Esophagus (tissue), 2 donors: ENCODE results near the gene SLC35F3. TPM values are rescaled to one million over a fixed set of nuclear protein-coding genes. Genes with fewer than 3 reads are reported as not detected.
A peak's percentile ranks its signal among the peaks of the same experiment; 100 is the strongest.
"Not testable (repeated sequence)": the region's sequence is repeated elsewhere in the genome, so short reads cannot be mapped to it uniquely, and the experiment has no call there.

Experiments
- H3K27ac ChIP-seq, 2 donors: one replicate each; pipeline ENCODE4 v1.5.1; 2013; ENCODE audit warnings: low read depth in 2 of 2, mild to moderate bottlenecking in 2 of 2, inconsistent platforms in 1 of 2, low read length in 1 of 2, moderate library complexity in 1 of 2
- H3K27me3 ChIP-seq, 2 donors: one replicate each; pipeline ENCODE4 v1.6.1; 2013; ENCODE audit warnings: low read length in 2 of 2, control low read depth in 1 of 2, mild to moderate bottlenecking in 1 of 2; ENCODE audit not compliant: insufficient read depth in 2 of 2, control insufficient read depth in 1 of 2
- H3K36me3 ChIP-seq, 2 donors: one replicate each; pipeline ENCODE4 v1.6.1; 2013; ENCODE audit warnings: low read length in 1 of 2; ENCODE audit not compliant: control insufficient read depth in 2 of 2, insufficient read depth in 2 of 2
- H3K4me1 ChIP-seq, 2 donors: one replicate each; pipeline ENCODE4 v1.6.1; 2013; ENCODE audit warnings: low read length in 1 of 2; ENCODE audit not compliant: control insufficient read depth in 2 of 2, insufficient read depth in 2 of 2
- H3K4me3 ChIP-seq, 2 donors: one replicate each; pipeline ENCODE4 v1.5.1; 2013; ENCODE audit warnings: low read length in 2 of 2, mild to moderate bottlenecking in 2 of 2, low read depth in 1 of 2, moderate library complexity in 1 of 2
- H3K9me3 ChIP-seq, 2 donors: one replicate each; pipeline ENCODE4 v1.6.1; 2013; ENCODE audit warnings: mild to moderate bottlenecking in 2 of 2, low read depth in 1 of 2, low read length in 1 of 2, moderate library complexity in 1 of 2; ENCODE audit not compliant: control insufficient read depth in 2 of 2, insufficient read depth in 1 of 2
- WGBS, 2 donors: extraction: QIAGEN DNeasy Blood & Tissue Kit; methylation state at CpG; one replicate each; pipeline ENCODE4 v1.1.7; 2013; 5-methylcytosine and 5-hydroxymethylcytosine counted together
- polyA plus RNA-seq, 2 donors: library from polyadenylated mRNA; stranded (reverse); fragments of 200-250 nt; gene quantifications; one replicate each; pipeline ENCODE4 v1.2.3, GENCODE V29; 2013
- donor health status: healthy with polysubstance abuse.
- donor health status: Bipolar disorder and iron deficiency.

The SLC35F3 gene
- polyA plus RNA-seq, 2 donors = 0.24 to 0.69 TPM

DNA sequence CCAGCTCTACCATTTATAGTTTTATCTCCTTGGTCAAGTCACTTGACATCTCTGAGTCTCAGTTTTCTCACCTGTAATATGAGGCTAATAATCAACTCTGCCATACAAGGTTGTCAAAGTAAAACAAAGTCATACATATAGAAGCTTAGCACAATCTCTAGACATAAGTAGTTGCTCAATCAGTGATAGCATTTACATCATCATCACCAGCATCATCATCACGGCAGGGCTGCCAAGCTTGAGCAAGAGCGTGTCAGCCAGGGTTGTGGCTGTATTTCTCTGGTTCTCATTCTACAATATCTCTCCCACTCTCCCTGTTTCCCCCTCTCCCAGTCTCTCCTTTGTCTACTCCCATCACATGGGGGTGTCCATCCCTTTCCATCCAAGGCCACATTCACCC is 427.0 kb downstream of the SLC35F3 start:
- no peak overlapping the region for H3K4me3 ChIP-seq
- WGBS, 2 donors = 70 to 81% methylated on average over 2 of the region's 2 CpGs

DNA sequence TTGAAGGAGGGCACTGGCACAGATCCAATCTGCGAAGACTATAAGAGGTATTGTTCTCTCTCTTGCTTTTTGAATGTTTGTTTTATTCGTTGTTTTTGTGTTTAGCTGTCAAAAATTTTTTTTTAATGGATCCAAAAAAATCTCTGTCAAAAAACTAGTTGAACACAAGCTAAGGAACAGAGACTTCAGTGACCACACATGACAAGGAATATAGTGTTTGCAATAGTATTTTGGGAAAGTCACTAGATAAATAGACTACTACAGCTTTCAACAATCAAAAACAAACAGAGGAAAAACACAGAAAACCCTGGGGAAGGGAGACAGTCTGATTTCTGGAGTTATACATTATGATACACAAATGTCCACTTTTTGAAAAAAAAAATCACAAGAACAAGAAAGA is 431.9 kb downstream of the SLC35F3 start:
- Histone ChIP-seq H3K4me1 (no peaks in the 10 kb centered on the region), H3K9me3 (no peaks in the 10 kb centered on the region), H3K27ac (no peak overlapping the region), H3K27me3 (no peaks in the 10 kb centered on the region), H3K4me3 (no peak overlapping the region), H3K36me3 (no peaks in the 10 kb centered on the region)
- 80 to 81% methylated on average over 2 of the region's 2 CpGs for WGBS, 2 donors

More for the DNA sequence above, 427.0 kb downstream of the SLC35F3 start:
- Histone ChIP-seq H3K4me1 (no peaks in the 10 kb centered on the region), H3K36me3 (no peaks in the 10 kb centered on the region), H3K27ac (no peak overlapping the region), H3K9me3 (no peaks in the 10 kb centered on the region), H3K27me3 (no peaks in the 10 kb centered on the region)

DNA sequence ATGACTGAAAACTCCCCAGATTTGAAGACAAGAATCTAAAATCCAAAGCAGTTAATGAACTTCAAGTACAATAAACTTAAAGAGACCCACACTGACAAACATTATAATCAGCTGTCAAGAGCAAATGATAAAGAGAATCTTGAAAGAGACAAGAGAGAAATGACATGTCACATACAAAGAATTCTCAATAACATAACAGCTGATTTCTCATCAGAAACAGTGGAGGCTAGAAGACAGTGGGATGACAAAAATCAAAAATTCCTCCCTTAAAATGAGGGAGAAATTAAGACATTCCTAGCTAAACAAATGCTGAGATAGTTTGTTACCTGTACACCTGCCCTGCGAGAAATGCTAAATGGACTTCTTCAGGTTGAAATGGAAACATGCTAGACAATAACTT is 432.8 kb downstream of the SLC35F3 start:
- no peak overlapping the region for H3K4me3 ChIP-seq
- no peak overlapping the region for H3K27ac ChIP-seq
- H3K4me1 ChIP-seq = no peaks in the 10 kb centered on the region
- no peaks in the 10 kb centered on the region for H3K27me3 ChIP-seq
- no peaks in the 10 kb centered on the region for H3K36me3 ChIP-seq
- WGBS, 2 donors = 91 to 94% methylated on average over 1 of the region's 1 CpG
- no peaks in the 10 kb centered on the region for H3K9me3 ChIP-seq

- H3K27ac ChIP-seq = no peak overlapping the region
- no peaks in the 10 kb centered on the region for H3K9me3 ChIP-seq
- no peak overlapping the region for H3K4me3 ChIP-seq
- 91 to 97% methylated on average over 2 of the region's 2 CpGs for WGBS, 2 donors
- no peaks in the 10 kb centered on the region for H3K27me3 ChIP-seq
- no peaks in the 10 kb centered on the region for H3K36me3 ChIP-seq
- no peaks in the 10 kb centered on the region for H3K4me1 ChIP-seq
Observed at GRCh38 chr1:234340528-234340927, 436.1 kb downstream of the SLC35F3 start.

DNA sequence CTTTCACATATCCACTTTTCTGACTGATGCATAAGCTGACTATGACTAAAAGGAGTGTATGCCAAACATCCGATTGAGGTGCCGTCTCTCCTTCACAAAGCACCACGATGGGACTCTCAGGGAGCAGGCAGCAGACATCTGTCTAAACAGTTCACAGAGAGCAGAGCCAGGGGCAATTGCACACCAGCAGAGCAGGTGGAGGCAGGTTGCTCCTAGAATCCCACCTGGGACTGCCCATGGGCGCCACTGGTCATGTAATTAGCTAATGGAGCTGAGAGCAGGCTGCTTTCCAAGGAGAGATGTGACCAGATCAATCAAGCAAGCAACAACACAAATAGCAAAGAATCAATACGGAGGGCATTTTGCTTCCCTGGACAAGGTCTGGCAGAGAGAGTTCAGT is 438.3 kb downstream of the SLC35F3 start:
- Histone ChIP-seq H3K27me3 (no peaks in the 10 kb centered on the region), H3K4me1 (no peaks in the 10 kb centered on the region), H3K36me3 (no peaks in the 10 kb centered on the region), H3K4me3 (no peak overlapping the region), H3K27ac (no peak overlapping the region), H3K9me3 (no peaks in the 10 kb centered on the region)
- WGBS, 2 donors = 46 to 64% methylated on average over 5 of the region's 5 CpGs

- Histone ChIP-seq H3K36me3 (no peaks in the 10 kb centered on the region), H3K4me1 (no peaks in the 10 kb centered on the region), H3K27ac (no peak overlapping the region), H3K4me3 (no peak overlapping the region), H3K9me3 (no peaks in the 10 kb centered on the region), H3K27me3 (no peaks in the 10 kb centered on the region)
- WGBS, 2 donors = 94 to 96% methylated on average over 1 of the region's 1 CpG
Observed at GRCh38 chr1:234345237-234345636, 440.8 kb downstream of the SLC35F3 start.

GRCh38 chr1:234348964-234349363 is 444.5 kb downstream of the SLC35F3 start:
- H3K27me3 ChIP-seq = peaks cover 0 to 2% of the 10 kb centered on the region in 2 donors
- H3K4me1 ChIP-seq = no peaks in the 10 kb centered on the region
- H3K9me3 ChIP-seq = peaks cover 0 to 2% of the 10 kb centered on the region in 2 donors
- no peak overlapping the region for H3K4me3 ChIP-seq
- no peaks in the 10 kb centered on the region for H3K36me3 ChIP-seq
- 69% methylated on average over 4 of the region's 4 CpGs for WGBS, 2 donors
- H3K27ac ChIP-seq = no peak overlapping the region

DNA sequence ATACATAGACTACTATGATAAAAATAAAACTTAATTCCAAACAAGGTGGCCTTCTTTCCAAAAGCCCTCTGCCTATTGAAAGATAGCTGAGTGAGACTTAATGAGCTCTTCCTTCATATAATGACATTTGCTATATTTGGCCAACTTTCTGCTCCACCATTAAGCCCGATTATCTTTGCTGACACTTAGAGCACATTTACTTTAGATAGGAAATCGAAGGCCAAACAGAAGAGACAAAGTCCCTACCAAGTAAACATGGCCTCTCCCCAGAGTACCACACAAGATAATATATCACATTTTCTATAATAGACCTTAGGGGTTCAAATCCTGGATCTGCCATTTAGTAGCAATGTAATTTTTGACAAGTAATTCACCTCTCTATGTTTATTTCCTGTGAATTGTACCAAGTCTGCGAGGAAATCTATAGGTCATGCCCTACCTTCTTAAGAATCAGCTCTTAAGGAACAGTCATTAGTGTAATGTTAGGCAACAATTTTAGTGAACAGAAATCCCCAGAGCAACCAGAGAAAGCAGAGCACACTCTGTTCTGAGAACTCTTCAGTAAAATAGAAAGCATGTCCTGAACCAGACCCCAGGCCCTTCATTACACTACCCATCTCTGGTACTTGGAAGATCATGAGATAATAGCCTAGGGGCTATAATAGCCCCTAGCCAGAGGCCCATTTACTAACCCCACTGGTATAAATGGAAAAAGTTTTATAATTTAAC is 451.5 kb downstream of the SLC35F3 start:
- H3K9me3 ChIP-seq = peaks cover 0 to 2% of the 10 kb centered on the region in 2 donors
- 59 to 71% methylated on average over 3 of the region's 3 CpGs for WGBS, 2 donors
- no peak overlapping the region for H3K4me3 ChIP-seq
- no peak overlapping the region for H3K27ac ChIP-seq
- H3K27me3 ChIP-seq = peaks cover 0 to 2% of the 10 kb centered on the region in 2 donors
- H3K4me1 ChIP-seq = no peaks in the 10 kb centered on the region
- H3K36me3 ChIP-seq = no peaks in the 10 kb centered on the region

GRCh38 chr1:234356615-234357269 is 452.3 kb downstream of the SLC35F3 start:
- not testable (repeated sequence) for H3K4me1 ChIP-seq, H3K9me3 ChIP-seq, H3K36me3 ChIP-seq, H3K27ac ChIP-seq, H3K27me3 ChIP-seq
- 53 to 69% methylated on average over 35 of the region's 35 CpGs for WGBS, 2 donors
- peak overlapping the region; percentile 50 to 63 for H3K4me3 ChIP-seq

DNA sequence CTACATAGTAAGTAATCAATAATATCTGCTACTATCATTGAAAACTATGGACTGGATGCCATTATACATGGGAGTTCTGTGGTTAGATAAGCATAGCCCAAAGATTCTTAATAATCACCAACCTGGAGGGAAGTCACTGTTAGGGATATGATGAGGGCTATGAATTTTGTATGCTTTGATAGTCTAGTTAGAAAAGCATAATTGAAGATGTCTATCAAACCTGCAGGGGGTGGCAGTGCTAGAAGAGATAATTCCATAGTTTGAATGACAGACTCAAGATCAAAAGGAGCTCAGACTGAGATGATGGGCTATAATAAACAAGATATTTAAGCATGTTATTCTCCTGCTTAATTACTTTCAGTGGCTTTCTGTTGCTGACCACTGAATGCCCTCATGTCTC is 453.4 kb downstream of the SLC35F3 start:
- Histone ChIP-seq H3K4me3 (no peak overlapping the region), H3K27ac (no peak overlapping the region), H3K27me3 (peaks cover 0 to 2% of the 10 kb centered on the region in 2 donors), H3K9me3 (peaks cover 0 to under 1% of the 10 kb centered on the region in 2 donors), H3K36me3 (no peaks in the 10 kb centered on the region), H3K4me1 (no peaks in the 10 kb centered on the region)
